Small intestine (tissue), 7 donors: ENCODE results near the gene PFN1. TPM values are rescaled to one million over a fixed set of nuclear protein-coding genes. Genes with fewer than 3 reads are reported as not detected.

Experiments used
- DNase-seq, 2 donors: peaks; one replicate each; pipeline versions ENCODE4 v3.0.0 to v3.0.0-alpha.2; 2013
- FAIRE-seq: peaks from 2 replicates; lab custom pipeline; 2012; peaks lifted over from hg19 to GRCh38; lab: Jason Lieb, UNC
- H3K27ac ChIP-seq, 3 donors: one replicate each; pipeline ENCODE4 v1.5.1; 2013; ENCODE audit warnings: low read length in 2 of 3, mild to moderate bottlenecking in 2 of 3, control low read depth in 1 of 3, inconsistent platforms in 1 of 3, low read depth in 1 of 3, moderate library complexity in 1 of 3
- H3K27me3 ChIP-seq, 3 donors: one replicate each; pipeline ENCODE4 v1.6.1; 2013; ENCODE audit warnings: low read length in 3 of 3, inconsistent platforms in 1 of 3; ENCODE audit not compliant: control insufficient read depth in 3 of 3, insufficient read depth in 3 of 3
- H3K36me3 ChIP-seq, 3 donors: one replicate each; pipeline ENCODE4 v1.6.1; 2013; ENCODE audit warnings: low read length in 3 of 3, inconsistent platforms in 1 of 3, low read depth in 1 of 3, mild to moderate bottlenecking in 1 of 3, moderate library complexity in 1 of 3; ENCODE audit not compliant: control insufficient read depth in 3 of 3, insufficient read depth in 2 of 3
- H3K4me1 ChIP-seq, 3 donors: one replicate each; pipeline ENCODE4 v1.6.1; 2013; ENCODE audit warnings: low read length in 2 of 3, inconsistent platforms in 1 of 3, low read depth in 1 of 3, mild to moderate bottlenecking in 1 of 3, moderate library complexity in 1 of 3; ENCODE audit not compliant: control insufficient read depth in 3 of 3, insufficient read depth in 2 of 3
- H3K4me3 ChIP-seq, 3 donors: one replicate each; pipeline ENCODE4 v1.5.1; 2013; ENCODE audit warnings: low read length in 3 of 3, control low read depth in 1 of 3, inconsistent platforms in 1 of 3, low read depth in 1 of 3, mild to moderate bottlenecking in 1 of 3, moderate library complexity in 1 of 3
- H3K9me3 ChIP-seq, 2 donors: one replicate each; pipeline ENCODE4 v1.6.1; 2013; ENCODE audit warnings: low read depth in 1 of 2, low read length in 1 of 2; ENCODE audit not compliant: control insufficient read depth in 2 of 2, insufficient read depth in 1 of 2
- WGBS, 3 donors: extraction: QIAGEN DNeasy Blood & Tissue Kit; methylation state at CpG; one replicate each; pipeline ENCODE4 v1.1.7; 2013; 5-methylcytosine and 5-hydroxymethylcytosine counted together
- polyA plus RNA-seq, 4 donors: library from polyadenylated mRNA; stranded (reverse) in 3 of 4; unstranded in 1 of 4; fragments of 200-250 nt in 3 of 4; fragments of 120-200 nt in 1 of 4; gene quantifications; one replicate each; pipeline versions ENCODE4 v1.2.1 to v1.2.3, GENCODE V29; 2013
- donor health status: healthy with polysubstance abuse.
- donor health status: control.
- donor health status: control.
- donor health status: Bipolar disorder and iron deficiency.
- donor health status: healthy.

PFN1 gene
- polyA plus RNA-seq, 4 donors: 501 to 1,180 (median 908) TPM

- Histone ChIP-seq H3K9me3 (no peaks in the 10 kb centered on the region), H3K27me3 (no peaks in the 10 kb centered on the region), H3K36me3 (peaks cover 0 to 27% (median 3%) of the 10 kb centered on the region in 3 donors), H3K4me3 (peak overlapping the region in 2 of 3 donors; percentile 84 to 86), H3K4me1 (peaks cover 5 to 27% (median 16%) of the 10 kb centered on the region in 3 donors), H3K27ac (peak overlapping the region; percentile 86 to 91 (median 90))
- WGBS, 3 donors: 23 to 38% (median 26%) methylated on average over 5 of the region's 5 CpGs
- FAIRE-seq: no peak
- DNase-seq: peak in 1 of 2 donors; percentile 57
These were observed 38.1 kb upstream of the PFN1 start for GRCh38 chr17:4986403-4986802.

DNA sequence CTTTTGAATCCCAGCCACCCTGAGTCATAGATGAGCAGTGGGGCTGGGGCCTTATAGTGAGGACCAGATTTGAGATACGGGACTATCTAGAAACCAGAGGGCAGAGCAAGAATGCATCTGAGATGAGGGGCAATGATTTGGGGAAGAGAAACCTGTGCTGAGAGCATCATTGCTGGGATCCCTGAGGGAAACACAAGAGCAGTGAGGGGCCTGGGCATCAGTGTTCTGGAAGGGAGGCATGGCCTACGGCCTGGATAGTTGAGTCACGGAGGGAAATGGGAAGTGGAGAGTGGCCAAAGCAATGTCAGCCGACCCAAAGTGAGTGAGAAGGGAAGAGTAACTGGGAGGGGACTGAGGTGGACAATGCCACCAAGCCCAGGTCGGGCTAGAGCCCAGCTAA is 34.0 kb upstream of the PFN1 start:
- H3K4me3 ChIP-seq: no peak overlapping the region
- peaks cover 3 to 25% (median 4%) of the 10 kb centered on the region in 3 donors for H3K4me1 ChIP-seq
- H3K27me3 ChIP-seq: no peaks in the 10 kb centered on the region
- WGBS, 3 donors: 65 to 79% (median 73%) methylated on average over 5 of the region's 5 CpGs
- no peak for DNase-seq
- H3K36me3 ChIP-seq: peaks cover 0 to 55% (median 24%) of the 10 kb centered on the region in 3 donors
- H3K9me3 ChIP-seq: no peaks in the 10 kb centered on the region
- H3K27ac ChIP-seq: no peak overlapping the region
- FAIRE-seq: no peak

- no peaks in the 10 kb centered on the region for H3K27me3 ChIP-seq
- no peak overlapping the region for H3K27ac ChIP-seq
- no peaks in the 10 kb centered on the region for H3K9me3 ChIP-seq
- H3K4me3 ChIP-seq: no peak overlapping the region
- WGBS, 3 donors: 31 to 43% (median 34%) methylated on average over 6 of the region's 6 CpGs
- DNase-seq: peak; percentile 63 to 73
- peaks cover 0 to 61% (median 28%) of the 10 kb centered on the region in 3 donors for H3K36me3 ChIP-seq
- peaks cover 0 to 11% (median 0%) of the 10 kb centered on the region in 3 donors for H3K4me1 ChIP-seq
- FAIRE-seq: no peak
These were observed 32.4 kb upstream of the PFN1 start for GRCh38 chr17:4980644-4981216.

- Histone ChIP-seq H3K9me3 (no peaks in the 10 kb centered on the region), H3K4me1 (peaks cover 0 to 10% (median 0%) of the 10 kb centered on the region in 3 donors), H3K27ac (no peak overlapping the region), H3K36me3 (peaks cover 0 to 70% (median 32%) of the 10 kb centered on the region in 3 donors), H3K4me3 (no peak overlapping the region), H3K27me3 (no peaks in the 10 kb centered on the region)
- DNase-seq: no peak
- FAIRE-seq: no peak
These were observed 30.4 kb upstream of the PFN1 start for GRCh38 chr17:4978726-4979125.

GRCh38 chr17:4974115-4974670 is 25.9 kb upstream of the PFN1 start:
- H3K36me3 ChIP-seq: peaks cover 6 to 78% (median 28%) of the 10 kb centered on the region in 3 donors
- FAIRE-seq: no peak

DNA sequence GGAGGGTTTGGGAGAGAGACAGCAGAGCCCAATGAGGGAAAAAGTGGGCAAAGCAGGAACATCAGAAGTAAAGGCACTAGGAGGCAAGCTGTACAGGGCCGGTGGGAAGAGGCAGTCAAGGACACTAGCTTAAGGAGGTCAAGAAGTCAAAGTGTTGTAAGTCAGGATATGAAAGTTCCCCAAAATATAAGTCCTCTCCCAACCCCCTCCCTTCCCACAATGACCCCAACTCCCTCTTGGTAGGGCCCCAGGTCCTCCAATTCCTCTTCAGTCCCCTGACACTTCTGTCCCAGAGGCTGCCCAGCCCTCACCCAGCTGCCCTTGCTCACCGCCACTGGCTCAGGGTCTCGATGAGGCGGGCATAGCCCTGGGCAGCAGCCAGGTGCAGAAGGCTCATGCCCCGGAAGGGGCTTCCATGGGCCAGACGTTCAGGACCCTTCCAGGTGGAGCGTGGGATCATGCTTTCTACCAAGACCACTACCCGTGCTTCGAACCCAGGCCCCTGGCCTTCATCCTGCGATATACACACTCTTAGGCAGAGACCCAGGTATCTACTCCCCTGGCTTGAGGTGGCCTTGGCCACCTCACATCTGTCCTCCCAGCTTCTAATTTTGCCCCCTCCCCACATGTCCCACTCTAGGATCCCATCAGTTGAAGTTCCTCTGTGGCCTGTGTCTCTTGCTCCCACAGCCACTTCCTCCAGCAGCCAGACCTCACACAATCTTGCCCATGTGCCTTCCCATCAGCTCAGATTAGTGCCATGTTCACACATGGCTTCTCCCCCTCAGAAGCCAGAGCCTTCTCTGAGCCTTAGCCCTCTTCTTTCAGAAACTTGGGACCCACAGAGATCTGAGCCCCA is 25.2 kb upstream of the PFN1 start:
- Histone ChIP-seq H3K36me3 (peaks cover 6 to 79% (median 28%) of the 10 kb centered on the region in 3 donors), H3K27me3 (no peaks in the 10 kb centered on the region), H3K9me3 (no peaks in the 10 kb centered on the region), H3K4me3 (no peak overlapping the region), H3K27ac (no peak overlapping the region), H3K4me1 (peaks cover 0 to 20% (median 4%) of the 10 kb centered on the region in 3 donors)
- DNase-seq: no peak
- FAIRE-seq: no peak
- 90 to 94% (median 93%) methylated on average over 10 of the region's 10 CpGs for WGBS, 3 donors

More at GRCh38 chr17:4974115-4974670, 25.9 kb upstream of the PFN1 start:
- Histone ChIP-seq H3K27ac (no peak overlapping the region), H3K4me3 (no peak overlapping the region), H3K27me3 (no peaks in the 10 kb centered on the region), H3K4me1 (peaks cover 0 to 13% (median 0%) of the 10 kb centered on the region in 3 donors), H3K9me3 (no peaks in the 10 kb centered on the region)
- no peak for DNase-seq
- 87 to 94% (median 93%) methylated on average over 9 of the region's 9 CpGs for WGBS, 3 donors

GRCh38 chr17:4972752-4973151 is 24.4 kb upstream of the PFN1 start:
- H3K4me1 ChIP-seq: peaks cover 0 to 23% (median 4%) of the 10 kb centered on the region in 3 donors
- H3K4me3 ChIP-seq: no peak overlapping the region
- no peaks in the 10 kb centered on the region for H3K9me3 ChIP-seq
- no peaks in the 10 kb centered on the region for H3K27me3 ChIP-seq
- peaks cover 6 to 75% (median 21%) of the 10 kb centered on the region in 3 donors for H3K36me3 ChIP-seq
- H3K27ac ChIP-seq: no peak overlapping the region
- DNase-seq: no peak
- no peak for FAIRE-seq
- WGBS, 3 donors: 87 to 95% (median 88%) methylated on average over 10 to 12 of the region's 12 CpGs

DNA sequence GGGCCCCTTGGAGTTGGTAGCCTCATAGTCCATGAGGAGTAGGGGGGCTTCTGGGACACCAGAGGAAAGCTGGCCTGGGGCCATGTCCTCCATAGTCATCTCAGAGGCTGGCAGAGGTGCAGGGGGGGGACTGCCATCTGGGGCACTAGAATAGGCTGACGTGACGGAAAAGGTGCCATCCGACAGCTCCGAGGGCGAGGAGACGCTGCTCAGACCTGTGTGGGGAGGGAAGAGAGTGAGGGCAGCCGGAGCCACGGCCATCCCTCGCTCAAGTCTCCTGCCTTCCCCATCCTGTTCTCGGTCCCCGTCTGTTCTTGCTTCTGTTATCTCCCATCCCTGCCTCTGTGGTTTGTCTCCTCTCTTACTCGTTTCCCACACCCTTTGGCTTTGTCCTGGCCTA is 24.0 kb upstream of the PFN1 start:
- H3K4me3 ChIP-seq: no peak overlapping the region
- H3K27me3 ChIP-seq: no peaks in the 10 kb centered on the region
- H3K9me3 ChIP-seq: no peaks in the 10 kb centered on the region
- no peak overlapping the region for H3K27ac ChIP-seq
- no peak for DNase-seq
- H3K36me3 ChIP-seq: peaks cover 6 to 71% (median 18%) of the 10 kb centered on the region in 3 donors
- peaks cover 0 to 23% (median 4%) of the 10 kb centered on the region in 3 donors for H3K4me1 ChIP-seq
- 90 to 94% (median 91%) methylated on average over 11 to 12 of the region's 12 CpGs for WGBS, 3 donors
- no peak for FAIRE-seq
